Ovary (tissue), 3 donors: ENCODE data around the gene MYPN.

ENCODE experiments used
- CTCF ChIP-seq, 3 donors: fragments of 450-650 bp in 2 of 3; fragments of 200-600 bp in 1 of 3; IDR thresholded peaks; one replicate each; pipeline versions ENCODE4 v1.5.1 to v1.8.0; 2016 to 2022; ENCODE audit warnings: antibody characterized with exemption in 3 of 3, mild to moderate bottlenecking in 1 of 3
- POLR2A ChIP-seq: fragments of 450-650 bp; IDR thresholded peaks from one replicate; pipeline ENCODE4 v1.6.1; 2017; ENCODE audit warnings: antibody characterized with exemption, mild to moderate bottlenecking, moderate library complexity
- donor health status: DM: no; HTN: no; CAD: no.

- TF ChIP-seq POLR2A: no peak
- no peak for TF ChIP-seq CTCF (IDR thresholded peaks at IDR 0.05)
Measured at GRCh38 chr10:68179016-68179415, 69.7 kb downstream of the MYPN start.
